Measurements from ENCODE around the gene ELK4. TPM values are rescaled to one million over a fixed set of nuclear protein-coding genes. Genes with fewer than 3 reads are reported as not detected.

Gene ELK4
- total RNA-seq, 1 experiment from 2014 or later = 39.0 TPM

DNA sequence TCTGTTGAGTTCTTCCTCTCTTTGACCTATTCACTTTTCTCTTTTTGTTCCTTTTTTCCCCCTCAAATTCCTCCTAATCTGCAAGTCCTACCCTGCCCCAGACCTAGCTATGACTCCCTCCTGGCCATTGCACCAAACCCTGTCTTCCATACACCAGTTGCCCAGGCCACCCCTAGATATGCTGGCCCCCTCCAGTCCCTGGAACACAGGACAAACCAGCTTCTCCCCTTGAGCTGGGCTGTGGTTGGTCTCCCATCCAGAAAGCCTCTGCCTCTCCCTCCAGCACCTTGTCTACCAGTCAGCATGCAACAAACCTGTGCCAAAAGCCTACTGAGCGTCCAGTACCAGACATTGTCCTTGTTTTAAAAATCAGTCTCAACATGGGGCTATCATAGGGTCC, 59.4 kb downstream of the ELK4 start:
- Mint-ChIP-seq H3K4me3 (no peak overlapping the region), H3K9me3 (no peaks in the 10 kb centered on the region), H3K36me3 (no peaks in the 10 kb centered on the region), H3K27me3 (ENCODE audit: low read depth) (peaks cover 56% of the 10 kb centered on the region), H3K27ac (no peak overlapping the region), H3K4me1 (peaks cover 8% of the 10 kb centered on the region)
- ChIA-PET CTCF (interaction anchor here (0.7 to 1.9 kb wide), 9 partner anchors 11 to 218 kb away, joined by 3 to 9 read pairs (median 5); no protein-coding TSS in a partner anchor), POLR2A (interaction anchor here (0.6 kb wide), 1 partner anchor 240 kb away, joined by 3 read pairs; no protein-coding TSS in a partner anchor)
- TF ChIP-seq, protein P1, sequence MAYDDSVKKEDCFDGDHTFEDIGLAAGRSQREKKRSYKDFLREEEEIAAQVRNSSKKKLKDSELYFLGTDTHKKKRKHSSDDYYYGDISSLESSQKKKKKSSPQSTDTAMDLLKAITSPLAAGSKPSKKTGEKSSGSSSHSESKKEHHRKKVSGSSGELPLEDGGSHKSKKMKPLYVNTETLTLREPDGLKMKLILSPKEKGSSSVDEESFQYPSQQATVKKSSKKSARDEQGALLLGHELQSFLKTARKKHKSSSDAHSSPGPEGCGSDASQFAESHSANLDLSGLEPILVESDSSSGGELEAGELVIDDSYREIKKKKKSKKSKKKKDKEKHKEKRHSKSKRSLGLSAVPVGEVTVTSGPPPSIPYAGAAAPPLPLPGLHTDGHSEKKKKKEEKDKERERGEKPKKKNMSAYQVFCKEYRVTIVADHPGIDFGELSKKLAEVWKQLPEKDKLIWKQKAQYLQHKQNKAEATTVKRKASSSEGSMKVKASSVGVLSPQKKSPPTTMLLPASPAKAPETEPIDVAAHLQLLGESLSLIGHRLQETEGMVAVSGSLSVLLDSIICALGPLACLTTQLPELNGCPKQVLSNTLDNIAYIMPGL (CRISPR knock-in tag; IDR thresholded peaks at IDR 0.05) = no peak
- no peak for TF ChIP-seq ZNF138 (CRISPR knock-in tag; conservative IDR thresholded peaks at IDR 0.05)
- TF ChIP-seq GRHL2 (CRISPR knock-in tag; IDR thresholded peaks at IDR 0.05; ENCODE audit: insufficient replicate concordance, severe bottlenecking) = no peak
- no peak for TF ChIP-seq TP53 (CRISPR knock-in tag; IDR thresholded peaks at IDR 0.05)
- ATAC-seq (no peak), DNase-seq (ENCODE audit: low spot score) (no peak)

DNA sequence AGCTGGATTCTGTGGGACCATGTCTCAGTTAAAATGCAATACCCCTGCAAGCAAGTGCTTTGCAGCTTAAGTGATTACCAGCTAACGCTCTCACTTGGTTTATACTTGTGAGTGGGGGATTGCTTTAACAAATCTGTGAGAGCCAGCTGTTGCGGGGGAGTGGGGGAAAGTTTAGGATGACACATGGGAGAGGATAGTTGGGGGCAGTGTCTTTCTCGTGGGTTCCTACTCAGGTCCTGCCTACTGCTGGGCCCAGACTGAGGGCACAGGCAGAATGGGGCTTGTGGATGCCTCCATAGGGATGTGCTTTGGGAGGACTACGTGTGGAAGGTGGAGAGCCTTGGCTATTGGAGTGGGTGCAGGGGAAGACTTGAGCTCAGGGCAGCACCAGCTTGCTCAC, 60.1 kb downstream of the ELK4 start:
- POLR2A ChIA-PET = interaction anchor here (0.6 kb wide), 1 partner anchor 239 kb away, joined by 3 read pairs; no protein-coding TSS in a partner anchor
- ATAC-seq = no peak
- H3K36me3 Mint-ChIP-seq = no peaks in the 10 kb centered on the region
- CTCF ChIA-PET = interaction anchor here (0.7 to 3.5 kb wide), 12 partner anchors 12 to 218 kb away, joined by 3 to 22 read pairs (median 5); no protein-coding TSS in a partner anchor
- no peaks in the 10 kb centered on the region for H3K9me3 Mint-ChIP-seq
- peaks cover 63% of the 10 kb centered on the region for H3K27me3 Mint-ChIP-seq (ENCODE audit: low read depth)
- no peak overlapping the region for H3K27ac Mint-ChIP-seq
- peaks cover 8% of the 10 kb centered on the region for H3K4me1 Mint-ChIP-seq
- H3K4me3 Mint-ChIP-seq = no peak overlapping the region
- no peak for DNase-seq (ENCODE audit: low spot score)
- TF ChIP-seq PRRX2 (CRISPR knock-in tag; IDR thresholded peaks at IDR 0.05) (no peak), CREM (CRISPR knock-in tag; IDR thresholded peaks at IDR 0.05) (no peak), ZNF263 (CRISPR knock-in tag; IDR thresholded peaks at IDR 0.05; ENCODE audit: low read depth) (no peak), JAZF1 (CRISPR knock-in tag; IDR thresholded peaks at IDR 0.05) (no peak), ZBTB21 (CRISPR knock-in tag; IDR thresholded peaks at IDR 0.05; ENCODE audit: borderline replicate concordance) (no peak), RELA (CRISPR knock-in tag; IDR thresholded peaks at IDR 0.05; ENCODE audit: borderline replicate concordance) (no peak), SP1 (CRISPR knock-in tag; conservative IDR thresholded peaks at IDR 0.05) (no peak), NR2C2 (CRISPR knock-in tag; IDR thresholded peaks at IDR 0.05) (no peak), RORB (CRISPR knock-in tag; IDR thresholded peaks at IDR 0.05) (no peak), FOXJ3 (CRISPR knock-in tag; IDR thresholded peaks at IDR 0.05; ENCODE audit: borderline replicate concordance) (no peak), GTF2I (CRISPR knock-in tag; conservative IDR thresholded peaks at IDR 0.05) (no peak)
- TF ChIP-seq, protein P2, sequence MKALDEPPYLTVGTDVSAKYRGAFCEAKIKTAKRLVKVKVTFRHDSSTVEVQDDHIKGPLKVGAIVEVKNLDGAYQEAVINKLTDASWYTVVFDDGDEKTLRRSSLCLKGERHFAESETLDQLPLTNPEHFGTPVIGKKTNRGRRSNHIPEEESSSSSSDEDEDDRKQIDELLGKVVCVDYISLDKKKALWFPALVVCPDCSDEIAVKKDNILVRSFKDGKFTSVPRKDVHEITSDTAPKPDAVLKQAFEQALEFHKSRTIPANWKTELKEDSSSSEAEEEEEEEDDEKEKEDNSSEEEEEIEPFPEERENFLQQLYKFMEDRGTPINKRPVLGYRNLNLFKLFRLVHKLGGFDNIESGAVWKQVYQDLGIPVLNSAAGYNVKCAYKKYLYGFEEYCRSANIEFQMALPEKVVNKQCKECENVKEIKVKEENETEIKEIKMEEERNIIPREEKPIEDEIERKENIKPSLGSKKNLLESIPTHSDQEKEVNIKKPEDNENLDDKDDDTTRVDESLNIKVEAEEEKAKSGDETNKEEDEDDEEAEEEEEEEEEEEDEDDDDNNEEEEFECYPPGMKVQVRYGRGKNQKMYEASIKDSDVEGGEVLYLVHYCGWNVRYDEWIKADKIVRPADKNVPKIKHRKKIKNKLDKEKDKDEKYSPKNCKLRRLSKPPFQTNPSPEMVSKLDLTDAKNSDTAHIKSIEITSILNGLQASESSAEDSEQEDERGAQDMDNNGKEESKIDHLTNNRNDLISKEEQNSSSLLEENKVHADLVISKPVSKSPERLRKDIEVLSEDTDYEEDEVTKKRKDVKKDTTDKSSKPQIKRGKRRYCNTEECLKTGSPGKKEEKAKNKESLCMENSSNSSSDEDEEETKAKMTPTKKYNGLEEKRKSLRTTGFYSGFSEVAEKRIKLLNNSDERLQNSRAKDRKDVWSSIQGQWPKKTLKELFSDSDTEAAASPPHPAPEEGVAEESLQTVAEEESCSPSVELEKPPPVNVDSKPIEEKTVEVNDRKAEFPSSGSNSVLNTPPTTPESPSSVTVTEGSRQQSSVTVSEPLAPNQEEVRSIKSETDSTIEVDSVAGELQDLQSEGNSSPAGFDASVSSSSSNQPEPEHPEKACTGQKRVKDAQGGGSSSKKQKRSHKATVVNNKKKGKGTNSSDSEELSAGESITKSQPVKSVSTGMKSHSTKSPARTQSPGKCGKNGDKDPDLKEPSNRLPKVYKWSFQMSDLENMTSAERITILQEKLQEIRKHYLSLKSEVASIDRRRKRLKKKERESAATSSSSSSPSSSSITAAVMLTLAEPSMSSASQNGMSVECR (CRISPR knock-in tag; IDR thresholded peaks at IDR 0.05; ENCODE audit: borderline replicate concordance) = no peak
- TF ChIP-seq, protein P3, sequence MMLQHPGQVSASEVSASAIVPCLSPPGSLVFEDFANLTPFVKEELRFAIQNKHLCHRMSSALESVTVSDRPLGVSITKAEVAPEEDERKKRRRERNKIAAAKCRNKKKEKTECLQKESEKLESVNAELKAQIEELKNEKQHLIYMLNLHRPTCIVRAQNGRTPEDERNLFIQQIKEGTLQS (CRISPR knock-in tag; conservative IDR thresholded peaks at IDR 0.05) = no peak
- TF ChIP-seq, protein P4, sequence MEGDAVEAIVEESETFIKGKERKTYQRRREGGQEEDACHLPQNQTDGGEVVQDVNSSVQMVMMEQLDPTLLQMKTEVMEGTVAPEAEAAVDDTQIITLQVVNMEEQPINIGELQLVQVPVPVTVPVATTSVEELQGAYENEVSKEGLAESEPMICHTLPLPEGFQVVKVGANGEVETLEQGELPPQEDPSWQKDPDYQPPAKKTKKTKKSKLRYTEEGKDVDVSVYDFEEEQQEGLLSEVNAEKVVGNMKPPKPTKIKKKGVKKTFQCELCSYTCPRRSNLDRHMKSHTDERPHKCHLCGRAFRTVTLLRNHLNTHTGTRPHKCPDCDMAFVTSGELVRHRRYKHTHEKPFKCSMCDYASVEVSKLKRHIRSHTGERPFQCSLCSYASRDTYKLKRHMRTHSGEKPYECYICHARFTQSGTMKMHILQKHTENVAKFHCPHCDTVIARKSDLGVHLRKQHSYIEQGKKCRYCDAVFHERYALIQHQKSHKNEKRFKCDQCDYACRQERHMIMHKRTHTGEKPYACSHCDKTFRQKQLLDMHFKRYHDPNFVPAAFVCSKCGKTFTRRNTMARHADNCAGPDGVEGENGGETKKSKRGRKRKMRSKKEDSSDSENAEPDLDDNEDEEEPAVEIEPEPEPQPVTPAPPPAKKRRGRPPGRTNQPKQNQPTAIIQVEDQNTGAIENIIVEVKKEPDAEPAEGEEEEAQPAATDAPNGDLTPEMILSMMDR (IDR thresholded peaks at IDR 0.05) = no peak

All from WTC11 (cell line).